Chondrocyte (in vitro differentiated cells): Measurements from ENCODE around the gene SPTLC3. TPM values are rescaled to one million over a fixed set of nuclear protein-coding genes. Genes with fewer than 3 reads are reported as not detected.

Source experiments
- DNase-seq: peaks from one replicate; pipeline ENCODE4 v3.0.0; 2021; ENCODE audit warnings: mixed read lengths, low spot score
- H3K27ac Mint-ChIP-seq: one replicate; pipeline ENCODE4 v1.8.0; 2021; ENCODE audit warnings: mild to moderate bottlenecking, moderate library complexity, mixed read lengths; ENCODE audit not compliant: unreplicated experiment
- H3K27me3 Mint-ChIP-seq: 2 replicates; pipeline ENCODE4 v1.8.0; 2021; ENCODE audit warnings: low read depth, mixed read lengths
- H3K36me3 Mint-ChIP-seq: 2 replicates; pipeline ENCODE4 v1.8.0; 2021; ENCODE audit warnings: low read depth, mixed read lengths
- H3K4me1 Mint-ChIP-seq: 2 replicates; pipeline ENCODE4 v1.8.0; 2021; ENCODE audit warnings: low read depth, mild to moderate bottlenecking, mixed read lengths
- H3K4me3 Mint-ChIP-seq: one replicate; pipeline ENCODE4 v1.8.0; 2021; ENCODE audit warnings: mild to moderate bottlenecking, moderate library complexity, mixed read lengths; ENCODE audit not compliant: unreplicated experiment
- H3K9me3 Mint-ChIP-seq: 2 replicates; pipeline ENCODE4 v1.8.0; 2021; ENCODE audit warnings: low read depth, mixed read lengths
- total RNA-seq: library from RNA; stranded (reverse); gene quantifications from 3 replicates; pipeline ENCODE4 v1.2.1, GENCODE V29; 2021
- TF ChIP-seq, protein P1 (sequence below): fragments of 200-600 bp; sonication (generic); IDR thresholded peaks from 2 replicates; pipeline ENCODE4 v1.5.0; 2021; ENCODE audit warnings: antibody characterized with exemption, mild to moderate bottlenecking, moderate library complexity

Gene SPTLC3
- total RNA-seq, 1 donor from 2014 or later: 5.0 TPM

DNA sequence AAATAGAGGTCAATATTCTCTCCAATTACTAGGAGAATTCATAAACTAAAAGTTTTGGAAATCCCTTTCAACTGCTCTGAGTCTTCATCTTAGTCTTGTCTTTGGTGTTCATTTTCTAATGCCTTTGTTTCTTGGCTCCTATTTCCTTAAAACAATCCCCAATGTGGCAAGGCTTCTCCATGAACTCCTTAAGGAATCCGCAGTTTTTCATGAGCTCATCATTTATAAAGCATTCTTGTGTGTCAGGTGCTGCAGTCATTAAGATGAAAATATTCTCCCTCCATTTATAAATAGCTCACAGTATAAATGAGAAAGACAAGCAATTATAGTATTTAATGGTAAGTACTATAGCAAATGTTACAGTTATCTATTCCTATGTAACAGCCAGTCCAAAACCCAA, 4.6 kb downstream of the SPTLC3 start:
- Mint-ChIP-seq H3K27ac (no peak overlapping the region), H3K4me1 (peaks cover 41% of the 10 kb centered on the region), H3K9me3 (peaks cover 5% of the 10 kb centered on the region), H3K36me3 (peaks cover 1% of the 10 kb centered on the region), H3K27me3 (no peaks in the 10 kb centered on the region), H3K4me3 (no peak overlapping the region)
- no peak for DNase-seq
- TF ChIP-seq, protein P1, sequence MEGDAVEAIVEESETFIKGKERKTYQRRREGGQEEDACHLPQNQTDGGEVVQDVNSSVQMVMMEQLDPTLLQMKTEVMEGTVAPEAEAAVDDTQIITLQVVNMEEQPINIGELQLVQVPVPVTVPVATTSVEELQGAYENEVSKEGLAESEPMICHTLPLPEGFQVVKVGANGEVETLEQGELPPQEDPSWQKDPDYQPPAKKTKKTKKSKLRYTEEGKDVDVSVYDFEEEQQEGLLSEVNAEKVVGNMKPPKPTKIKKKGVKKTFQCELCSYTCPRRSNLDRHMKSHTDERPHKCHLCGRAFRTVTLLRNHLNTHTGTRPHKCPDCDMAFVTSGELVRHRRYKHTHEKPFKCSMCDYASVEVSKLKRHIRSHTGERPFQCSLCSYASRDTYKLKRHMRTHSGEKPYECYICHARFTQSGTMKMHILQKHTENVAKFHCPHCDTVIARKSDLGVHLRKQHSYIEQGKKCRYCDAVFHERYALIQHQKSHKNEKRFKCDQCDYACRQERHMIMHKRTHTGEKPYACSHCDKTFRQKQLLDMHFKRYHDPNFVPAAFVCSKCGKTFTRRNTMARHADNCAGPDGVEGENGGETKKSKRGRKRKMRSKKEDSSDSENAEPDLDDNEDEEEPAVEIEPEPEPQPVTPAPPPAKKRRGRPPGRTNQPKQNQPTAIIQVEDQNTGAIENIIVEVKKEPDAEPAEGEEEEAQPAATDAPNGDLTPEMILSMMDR: no peak

GRCh38 chr20:13017235-13017634, 8.5 kb downstream of the SPTLC3 start:
- no peaks in the 10 kb centered on the region for H3K27me3 Mint-ChIP-seq
- H3K4me1 Mint-ChIP-seq: peaks cover 29% of the 10 kb centered on the region
- peaks cover 14% of the 10 kb centered on the region for H3K9me3 Mint-ChIP-seq
- no peak overlapping the region for H3K4me3 Mint-ChIP-seq
- no peak overlapping the region for H3K27ac Mint-ChIP-seq
- H3K36me3 Mint-ChIP-seq: peaks cover 4% of the 10 kb centered on the region
- TF ChIP-seq, protein P1: no peak
- no peak for DNase-seq

DNA sequence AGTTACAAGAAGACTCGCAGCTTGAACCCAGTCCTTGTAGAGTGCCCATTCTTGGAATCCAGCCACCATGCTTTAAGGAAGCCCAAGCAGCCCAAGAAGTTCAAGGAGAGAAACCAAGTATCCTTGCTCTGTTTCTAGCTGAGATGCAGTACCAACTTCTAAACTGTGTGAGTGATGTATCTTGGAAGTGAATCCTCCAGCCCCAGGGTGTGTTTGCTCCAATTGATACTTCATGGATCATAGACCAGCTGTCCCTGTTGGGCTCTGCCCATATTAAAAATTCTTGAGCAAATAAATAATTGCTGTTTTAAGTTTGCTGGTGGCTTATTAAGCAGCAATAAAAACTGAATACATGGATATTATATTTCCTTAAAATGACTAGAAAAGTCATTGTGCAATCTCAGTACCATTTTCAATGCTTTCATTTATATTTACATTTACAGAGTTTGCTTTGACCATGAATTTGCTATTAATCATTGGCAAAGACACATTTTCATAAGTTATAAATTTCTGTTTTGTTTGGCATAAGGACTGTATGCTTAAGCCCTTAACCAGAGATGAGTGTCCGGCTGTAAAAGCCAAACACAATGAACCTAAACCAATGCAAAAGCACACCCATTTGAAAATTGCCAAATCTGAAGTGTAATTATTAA, 9.2 kb downstream of the SPTLC3 start:
- Mint-ChIP-seq H3K9me3 (peaks cover 14% of the 10 kb centered on the region), H3K27ac (no peak overlapping the region), H3K36me3 (peaks cover 8% of the 10 kb centered on the region), H3K4me1 (peaks cover 32% of the 10 kb centered on the region), H3K27me3 (no peaks in the 10 kb centered on the region), H3K4me3 (no peak overlapping the region)
- TF ChIP-seq, protein P1: no peak
- no peak for DNase-seq

DNA sequence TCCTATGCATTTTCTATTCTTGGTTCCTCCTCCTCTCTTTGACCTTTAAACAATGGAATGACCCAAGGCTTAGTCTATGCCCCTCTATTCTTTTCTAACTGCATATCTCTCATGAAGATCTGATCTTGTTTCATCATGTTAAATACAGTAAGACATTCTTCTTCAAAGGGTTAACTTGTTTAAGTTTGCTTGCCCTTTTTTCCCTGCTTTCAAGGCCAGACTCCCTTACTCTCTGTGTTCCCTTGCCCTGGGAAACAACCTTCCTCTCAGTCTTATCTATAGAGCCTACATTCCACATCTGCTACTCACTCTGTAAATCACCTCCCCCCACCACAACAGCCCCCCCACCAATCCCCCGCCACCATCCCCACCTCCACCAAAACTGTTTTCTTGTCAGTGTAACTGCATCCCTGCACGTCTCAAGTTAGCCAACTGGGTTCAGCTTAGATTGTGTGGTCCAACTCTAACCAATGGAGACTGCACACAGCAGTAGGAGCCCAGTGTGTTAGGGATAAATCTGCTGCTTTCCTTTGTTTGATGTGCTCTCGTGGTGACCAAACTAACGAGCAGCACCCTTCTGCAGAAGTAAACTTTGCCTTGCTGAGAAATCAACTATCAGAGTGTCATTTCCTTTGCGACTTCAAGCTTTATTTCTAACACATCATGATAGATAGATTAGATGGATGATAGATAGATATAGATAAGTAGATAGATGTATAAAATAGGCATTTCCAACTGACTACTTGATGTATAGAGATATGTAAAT, 12.6 kb downstream of the SPTLC3 start:
- TF ChIP-seq, protein P1: no peak
- H3K27ac Mint-ChIP-seq: no peak overlapping the region
- peaks cover 9% of the 10 kb centered on the region for H3K36me3 Mint-ChIP-seq
- no peaks in the 10 kb centered on the region for H3K27me3 Mint-ChIP-seq
- no peak for DNase-seq
- no peak overlapping the region for H3K4me3 Mint-ChIP-seq
- peaks cover 14% of the 10 kb centered on the region for H3K9me3 Mint-ChIP-seq
- peaks cover 38% of the 10 kb centered on the region for H3K4me1 Mint-ChIP-seq

- peaks cover 9% of the 10 kb centered on the region for H3K36me3 Mint-ChIP-seq
- H3K9me3 Mint-ChIP-seq: peaks cover 12% of the 10 kb centered on the region
- TF ChIP-seq, protein P1: no peak
- no peak overlapping the region for H3K4me3 Mint-ChIP-seq
- H3K4me1 Mint-ChIP-seq: peaks cover 37% of the 10 kb centered on the region
- H3K27me3 Mint-ChIP-seq: no peaks in the 10 kb centered on the region
- DNase-seq: no peak
- peak overlapping the region; percentile 84 for H3K27ac Mint-ChIP-seq
These were observed 13.8 kb downstream of the SPTLC3 start for GRCh38 chr20:13022401-13023155.
